Calu3 (cell line): ENCODE results near the gene LAMA2. TPM values are rescaled to one million over a fixed set of nuclear protein-coding genes. Genes with fewer than 3 reads are reported as not detected.

ENCODE experiments used
- BruUV-seq: library from RNA; stranded (reverse); fragments of 400-500 nt; replicated peaks from 2 replicates; lab custom pipeline; 2021; lab: Mats Ljungman, UMichigan
- CTCF ChIA-PET: fragments of 300-600 bp; sonication (Branson Sonifier 250); formaldehyde crosslinking; loops from one replicate; lab custom pipeline; 2022; ENCODE audit warnings: antibody characterized with exemption; lab: Charles Lee
- DNase-seq: peaks from one replicate; pipeline ENCODE4 v3.0.0; 2022
- H3K27ac Mint-ChIP-seq: one replicate; pipeline ENCODE4 v1.8.0; 2022; ENCODE audit warnings: mixed read lengths; ENCODE audit not compliant: unreplicated experiment
- H3K27me3 Mint-ChIP-seq: one replicate; pipeline ENCODE4 v1.8.0; 2022; ENCODE audit warnings: mixed read lengths; ENCODE audit not compliant: unreplicated experiment
- H3K36me3 Mint-ChIP-seq: one replicate; pipeline ENCODE4 v1.8.0; 2022; ENCODE audit warnings: mild to moderate bottlenecking, moderate library complexity, mixed read lengths; ENCODE audit not compliant: insufficient read depth, unreplicated experiment
- H3K4me1 Mint-ChIP-seq: one replicate; pipeline ENCODE4 v1.8.0; 2022; ENCODE audit warnings: mild to moderate bottlenecking, low read depth, mixed read lengths; ENCODE audit not compliant: unreplicated experiment
- H3K4me3 Mint-ChIP-seq: one replicate; pipeline ENCODE4 v1.8.0; 2022; ENCODE audit warnings: mild to moderate bottlenecking, low read depth, moderate library complexity, mixed read lengths; ENCODE audit not compliant: unreplicated experiment
- H3K9me3 Mint-ChIP-seq: one replicate; pipeline ENCODE4 v1.8.0; 2022; ENCODE audit warnings: low read depth, mixed read lengths; ENCODE audit not compliant: unreplicated experiment
- intact Hi-C: fragments of 100-400 bp; cut with micrococcal nuclease; formaldehyde crosslinking; loops from one replicate; pipeline ENCODE4 v1.10.0; 2022; ENCODE audit not compliant: unreplicated experiment
- total RNA-seq: library from RNA; stranded (reverse); gene quantifications from 2 replicates; pipeline ENCODE4 v1.2.3, GENCODE V29; 2022
- TF ChIP-seq, protein P1 (sequence below): fragments of 200-600 bp; IDR thresholded peaks from one replicate; pipeline ENCODE4 v1.8.0; 2022; ENCODE audit warnings: antibody characterized with exemption; ENCODE audit not compliant: unreplicated experiment

LAMA2 gene
- total RNA-seq, 1 experiment from 2014 or later, result 0.80 TPM

DNA sequence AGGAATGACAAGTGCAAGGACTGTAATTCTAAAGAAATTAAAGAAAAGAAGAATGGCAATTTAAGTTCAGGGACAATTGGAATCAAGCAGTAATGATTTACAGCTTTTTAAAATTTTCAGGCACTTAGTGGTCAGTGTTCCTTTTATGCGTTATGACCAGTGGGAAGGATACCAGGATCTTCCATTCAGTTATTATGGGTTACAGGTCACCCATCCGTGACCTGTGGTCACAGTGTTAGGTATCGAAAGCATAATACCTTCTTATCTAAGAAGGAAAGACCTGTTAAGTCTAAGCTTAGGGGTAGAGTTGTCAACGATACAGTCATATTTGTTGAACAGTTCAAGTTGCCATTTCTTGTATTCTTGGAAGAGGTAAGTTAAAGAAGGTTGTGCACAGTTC, 253.8 kb downstream of the LAMA2 start:
- Mint-ChIP-seq H3K27me3 (peaks cover 20% of the 10 kb centered on the region), H3K4me3 (no peak overlapping the region), H3K36me3 (no peaks in the 10 kb centered on the region), H3K27ac (no peak overlapping the region), H3K4me1 (no peaks in the 10 kb centered on the region), H3K9me3 (no peaks in the 10 kb centered on the region)
- intact Hi-C loops, result no loop called here
- CTCF ChIA-PET, result no interaction called here
- BruUV-seq, result no TSS peak
- TF ChIP-seq, protein P1, sequence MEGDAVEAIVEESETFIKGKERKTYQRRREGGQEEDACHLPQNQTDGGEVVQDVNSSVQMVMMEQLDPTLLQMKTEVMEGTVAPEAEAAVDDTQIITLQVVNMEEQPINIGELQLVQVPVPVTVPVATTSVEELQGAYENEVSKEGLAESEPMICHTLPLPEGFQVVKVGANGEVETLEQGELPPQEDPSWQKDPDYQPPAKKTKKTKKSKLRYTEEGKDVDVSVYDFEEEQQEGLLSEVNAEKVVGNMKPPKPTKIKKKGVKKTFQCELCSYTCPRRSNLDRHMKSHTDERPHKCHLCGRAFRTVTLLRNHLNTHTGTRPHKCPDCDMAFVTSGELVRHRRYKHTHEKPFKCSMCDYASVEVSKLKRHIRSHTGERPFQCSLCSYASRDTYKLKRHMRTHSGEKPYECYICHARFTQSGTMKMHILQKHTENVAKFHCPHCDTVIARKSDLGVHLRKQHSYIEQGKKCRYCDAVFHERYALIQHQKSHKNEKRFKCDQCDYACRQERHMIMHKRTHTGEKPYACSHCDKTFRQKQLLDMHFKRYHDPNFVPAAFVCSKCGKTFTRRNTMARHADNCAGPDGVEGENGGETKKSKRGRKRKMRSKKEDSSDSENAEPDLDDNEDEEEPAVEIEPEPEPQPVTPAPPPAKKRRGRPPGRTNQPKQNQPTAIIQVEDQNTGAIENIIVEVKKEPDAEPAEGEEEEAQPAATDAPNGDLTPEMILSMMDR, result no peak
- no peak for DNase-seq

DNA sequence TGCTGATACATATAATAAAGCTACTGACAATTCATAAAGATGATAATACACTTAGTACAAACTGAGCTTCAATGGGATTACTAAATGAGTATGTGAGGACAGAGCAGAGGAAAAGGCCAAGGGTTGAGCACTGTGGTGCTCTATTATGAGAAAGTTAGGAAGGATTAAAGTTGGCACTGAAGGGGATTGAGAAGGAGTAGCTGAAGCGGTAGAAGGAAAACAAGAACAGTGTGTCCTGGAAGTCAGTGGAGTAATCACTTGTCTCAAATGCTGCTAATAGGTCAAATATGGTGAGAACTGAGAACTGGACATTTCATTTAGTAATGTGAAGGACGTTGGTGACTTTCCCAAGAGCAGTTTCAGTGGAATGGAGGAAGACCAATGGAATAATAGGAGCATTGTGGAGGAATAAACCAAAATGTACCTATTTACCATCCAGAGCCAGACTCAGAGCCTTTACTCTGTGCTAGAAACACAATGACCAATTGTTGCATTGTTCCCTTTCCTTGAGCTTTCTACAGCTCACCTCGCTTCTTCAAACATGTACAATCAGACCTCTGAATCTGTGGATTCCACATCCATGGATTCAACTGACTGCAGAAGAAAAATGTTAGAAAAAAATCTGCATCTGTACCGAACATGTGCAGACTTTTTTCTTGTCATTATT, 255.9 kb downstream of the LAMA2 start:
- Mint-ChIP-seq H3K27ac (no peak overlapping the region), H3K27me3 (peaks cover 12% of the 10 kb centered on the region), H3K4me1 (no peaks in the 10 kb centered on the region), H3K9me3 (no peaks in the 10 kb centered on the region), H3K4me3 (no peak overlapping the region), H3K36me3 (no peaks in the 10 kb centered on the region)
- CTCF ChIA-PET, result no interaction called here
- BruUV-seq, result no TSS peak
- intact Hi-C loops, result no loop called here
- no peak for DNase-seq
- TF ChIP-seq, protein P1, result no peak

- Mint-ChIP-seq H3K4me3 (no peak overlapping the region), H3K36me3 (no peaks in the 10 kb centered on the region), H3K4me1 (no peaks in the 10 kb centered on the region), H3K27ac (no peak overlapping the region), H3K27me3 (no peaks in the 10 kb centered on the region), H3K9me3 (no peaks in the 10 kb centered on the region)
- no peak for DNase-seq
- TF ChIP-seq, protein P1, result no peak
- intact Hi-C loops, result no loop called here
- CTCF ChIA-PET, result no interaction called here
- BruUV-seq, result no TSS peak
Observed at GRCh38 chr6:129140526-129140925, 257.6 kb downstream of the LAMA2 start.

DNA sequence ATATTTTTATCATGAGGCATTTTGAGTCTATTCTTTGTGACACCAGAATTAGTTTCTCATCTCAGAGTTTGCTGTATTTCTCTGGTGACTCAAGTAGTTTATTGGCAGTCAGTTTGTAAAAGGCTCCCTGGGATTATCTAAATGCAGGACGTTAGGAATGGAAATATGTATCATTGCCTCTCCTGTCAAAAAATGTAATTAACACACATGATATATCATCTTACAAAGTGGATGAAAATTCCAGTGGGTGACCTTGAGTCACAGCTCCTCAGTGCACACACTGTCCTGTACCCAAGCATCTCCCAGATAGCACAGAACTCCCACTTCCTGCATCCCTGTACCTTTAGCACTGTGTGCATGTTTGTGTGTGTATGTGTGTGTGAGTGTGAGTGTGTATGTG, 258.6 kb downstream of the LAMA2 start:
- Mint-ChIP-seq H3K36me3 (no peaks in the 10 kb centered on the region), H3K4me1 (no peaks in the 10 kb centered on the region), H3K27me3 (no peaks in the 10 kb centered on the region), H3K9me3 (no peaks in the 10 kb centered on the region), H3K27ac (no peak overlapping the region), H3K4me3 (no peak overlapping the region)
- DNase-seq, result no peak
- TF ChIP-seq, protein P1, result no peak
- intact Hi-C loops, result no loop called here
- CTCF ChIA-PET, result no interaction called here
- no TSS peak for BruUV-seq
